K562 (cell line): ENCODE data around the gene ITGA11. TPM values are rescaled to one million over a fixed set of nuclear protein-coding genes. Genes with fewer than 3 reads are reported as not detected.

ENCODE experiments used
- ATAC-seq: fragments of 200-7000 bp; cut with Tn5 transposase; 3 replicates; pipeline ENCODE4 v1.9.1; 2020; ENCODE audit warnings: moderate library complexity
- BruUV-seq: library from RNA; stranded (reverse); fragments of 400-500 nt; replicated peaks from 2 replicates; lab custom pipeline; 2021; lab: Mats Ljungman, UMichigan
- CTCF ChIA-PET: fragments of 300-600 bp; formaldehyde crosslinking; extraction: SDS; loops from one replicate; lab custom pipeline; 2021; ENCODE audit warnings: low intra/inter-chr PET ratio; lab: Yijun Ruan, JAX
- POLR2A ChIA-PET: fragments of 300-600, 350-650 bp; sonication (Branson Sonifier 250); formaldehyde crosslinking; extraction: SDS; loops from one replicate; lab custom pipeline; 2021; ENCODE audit warnings: antibody characterized with exemption, inconsistent platforms; lab: Yijun Ruan, JAX
- DNase-seq, 4 experiments: peaks; one replicate each; pipeline versions ENCODE4 v3.0.0 to v3.0.0-alpha.2; 2011 to 2018; ENCODE audit warnings: low spot score in 3 of 4, mixed read lengths in 3 of 4; ENCODE audit errors: extremely low read depth in 1 of 4
- FAIRE-seq: peaks from 2 replicates; lab custom pipeline; 2011; peaks lifted over from hg19 to GRCh38; lab: Jason Lieb, UNC
- H2AFZ ChIP-seq: 2 replicates; pipeline ENCODE4 v1.6.0; 2011; ENCODE audit warnings: low read depth, low read length, control low read depth, inconsistent platforms
- H3K27ac ChIP-seq: fragments of 200-600 bp; 3 replicates; pipeline ENCODE4 v1.8.0; 2011; ENCODE audit warnings: low read depth, mild to moderate bottlenecking, control low read depth, inconsistent platforms, low read length, moderate library complexity, mixed read lengths; ENCODE audit errors: extremely low read depth
- H3K27me3 ChIP-seq, 2 experiments: fragments of 300-600 bp in 1 of 2; 2 replicates in 1 of 2; 3 replicates in 1 of 2; pipeline versions ENCODE4 v1.6.0 to v1.8.0; 2011; ENCODE audit warnings: inconsistent platforms in 2 of 2, low read length in 2 of 2, mild to moderate bottlenecking in 1 of 2, mixed read lengths in 1 of 2, moderate library complexity in 1 of 2; ENCODE audit not compliant: control insufficient read depth in 2 of 2, insufficient read depth in 2 of 2
- H3K36me3 ChIP-seq: fragments of 300-600 bp; 3 replicates; pipeline ENCODE4 v1.8.0; 2011; ENCODE audit warnings: mild to moderate bottlenecking, low read length, inconsistent platforms; ENCODE audit not compliant: control insufficient read depth, insufficient read depth
- H3K4me1 ChIP-seq, 2 experiments: fragments of 200-600 bp in 1 of 2; replicated peaks in 1 of 2; 2 replicates in 1 of 2; 3 replicates in 1 of 2; pipeline versions ENCODE4 v1.5.1 to v1.8.0; 2011; ENCODE audit warnings: inconsistent platforms in 2 of 2, low read length in 2 of 2, mild to moderate bottlenecking in 1 of 2, mixed read lengths in 1 of 2, moderate library complexity in 1 of 2; ENCODE audit not compliant: control insufficient read depth in 2 of 2, insufficient read depth in 2 of 2
- H3K4me2 ChIP-seq: 2 replicates; pipeline ENCODE4 v1.6.1; 2011; ENCODE audit warnings: low read length, control low read depth, inconsistent platforms, mixed read lengths; ENCODE audit not compliant: insufficient read depth
- H3K4me3 ChIP-seq: fragments of 200-600 bp; sonication (generic), shearing (Covaris generic); 2 replicates; pipeline ENCODE4 v1.5.1; 2016; ENCODE audit warnings: control low read depth, inconsistent platforms
- H3K79me2 ChIP-seq: fragments of 200-600 bp; 3 replicates; pipeline ENCODE4 v1.8.0; 2011; ENCODE audit warnings: low read length, inconsistent platforms; ENCODE audit not compliant: control insufficient read depth, insufficient read depth
- H3K9ac ChIP-seq, 2 experiments: 2 replicates each; pipeline versions ENCODE4 v1.6.0 to v1.6.1; 2011; ENCODE audit warnings: low read depth in 2 of 2, low read length in 2 of 2, control low read depth in 1 of 2, inconsistent platforms in 1 of 2, mild to moderate bottlenecking in 1 of 2, mixed read lengths in 1 of 2; ENCODE audit not compliant: insufficient read depth in 1 of 2
- H3K9me1 ChIP-seq: one replicate; pipeline ENCODE4 v1.6.0; 2011; ENCODE audit warnings: inconsistent platforms, mild to moderate bottlenecking, low read length, moderate library complexity; ENCODE audit not compliant: control insufficient read depth, insufficient read depth
- H3K9me3 ChIP-seq: replicated peaks from 2 replicates; pipeline ENCODE4 v1.5.1; 2011; ENCODE audit warnings: low read depth, low read length, inconsistent platforms; ENCODE audit not compliant: control insufficient read depth, insufficient read depth
- H4K20me1 ChIP-seq: replicated peaks from 2 replicates; pipeline ENCODE4 v1.6.1; 2011; ENCODE audit warnings: low read length, inconsistent platforms, mixed read lengths; ENCODE audit not compliant: control insufficient read depth, insufficient read depth
- BRD4 ChIP-seq: fragments of 200-600 bp; sonication (generic); IDR thresholded peaks from 2 replicates; pipeline ENCODE4 v1.6.1; 2017; ENCODE audit warnings: inconsistent platforms
- BRF2 ChIP-seq: IDR thresholded peaks from 3 replicates; pipeline ENCODE4 v1.6.1; 2011; ENCODE audit warnings: borderline replicate concordance, mild to moderate bottlenecking; ENCODE audit not compliant: insufficient read length, insufficient read depth
- ELK3 ChIP-seq: fragments of 450-650 bp; formaldehyde crosslinking; IDR thresholded peaks from 2 replicates; pipeline ENCODE4 v1.4.0; 2020; ENCODE audit warnings: mild to moderate bottlenecking
- NCOA1 ChIP-seq: fragments of 450-650 bp; IDR thresholded peaks from 2 replicates; pipeline ENCODE4 v1.6.1; 2016; ENCODE audit warnings: low read depth
- PHF20 ChIP-seq: fragments of 450-650 bp; IDR thresholded peaks from 2 replicates; pipeline ENCODE4 v1.6.1; 2018; ENCODE audit not compliant: partially characterized antibody
- SP1 ChIP-seq: sonication (generic); formaldehyde crosslinking; IDR thresholded peaks from 2 replicates; pipeline ENCODE4 v1.8.1; 2022; ENCODE audit warnings: mild to moderate bottlenecking, missing genetic modification reagents
- ZBTB8A ChIP-seq: fragments of 450-650 bp; IDR thresholded peaks from 2 replicates; pipeline ENCODE4 v1.6.1; 2018; ENCODE audit warnings: mild to moderate bottlenecking, moderate library complexity; ENCODE audit not compliant: partially characterized antibody
- ZNF143 ChIP-seq: sonication (generic); formaldehyde crosslinking; IDR thresholded peaks from 2 replicates; pipeline ENCODE4 v1.9.0; 2022; ENCODE audit warnings: mild to moderate bottlenecking, missing genetic modification reagents
- ZNF699 ChIP-seq: fragments of 250-450 bp; sonication (Bioruptor Pico); IDR thresholded peaks from 2 replicates; pipeline ENCODE4 v1.8.0; 2021; ENCODE audit warnings: mild to moderate bottlenecking, moderate library complexity; ENCODE audit not compliant: insufficient replicate concordance
- ZNF830 ChIP-seq: fragments of 250-450 bp; sonication (Bioruptor Pico); IDR thresholded peaks from 2 replicates; pipeline ENCODE4 v1.5.0; 2021; ENCODE audit warnings: mild to moderate bottlenecking
- WGBS: fragments of 100-300 bp; shearing (Covaris generic); methylation state at CpG from one replicate; pipeline ENCODE4 v1.1.6; 2016; ENCODE audit warnings: low coverage, mixed read lengths; ENCODE audit not compliant: insufficient coverage; ENCODE audit errors: missing lambda C conversion rate; 5-methylcytosine and 5-hydroxymethylcytosine counted together
- in situ Hi-C: fragments of 300-500 bp; cut with MboI; formaldehyde crosslinking; loops from 4 replicates; pipeline ENCODE4 v1.15.0; 2018; ENCODE audit warnings: inconsistent platforms, mixed read lengths
- intact Hi-C: fragments of 100-400 bp; cut with micrococcal nuclease; formaldehyde crosslinking; loops from 2 replicates; pipeline ENCODE4 v1.14.2; 2022
- polyA plus RNA-seq, 8 experiments: library from polyadenylated mRNA; depleted of rRNA in 4 of 8; stranded (reverse) in 5 of 8; unstranded in 3 of 8; fragments of >200 nt; fragmentation: Nextera tagmentation in 2 of 8; fragmentation: Illumina TruSeq in 1 of 8; extraction: Ambion mirVana in 2 of 8; extraction: Trizol in 1 of 8; gene quantifications; 2 replicates each; pipeline versions ENCODE4 v1.2.1 to v1.2.3, GENCODE V29; 2011 to 2014; ENCODE audit warnings: inconsistent platforms in 1 of 8, missing spikeins in 1 of 8
- total RNA-seq, 7 experiments: library from RNA; depleted of rRNA in 6 of 7; stranded (reverse); fragments of >200 nt in 6 of 7; fragmentation: Illumina TruSeq in 2 of 7; extraction: Trizol in 2 of 7; gene quantifications; 2 replicates each; pipeline versions ENCODE4 v1.2.1 to v1.2.3, GENCODE V29; 2011 to 2021; ENCODE audit warnings: low replicate concordance in 1 of 7

Gene ITGA11
- total and polyA plus RNA-seq, 9 of the 15 experiments (the other 6 are each of a cell fraction or from before 2014, with no cell fraction given), result 0.01 TPM; not detected in 8

- Histone ChIP-seq H2AFZ (no peak overlapping the region), H3K79me2 (no peaks in the 10 kb centered on the region), H3K4me1 (peaks cover 0 to 8% of the 10 kb centered on the region in 2 experiments; a peak in 2 of 5 replicates), H3K9ac (no peak overlapping the region), H3K9me1 (no peaks in the 10 kb centered on the region), H3K9me3 (no peaks in the 10 kb centered on the region), H3K27me3 (peaks cover 3 to 23% of the 10 kb centered on the region in 2 experiments; a peak in 4 of 5 replicates), H3K4me2 (no peak overlapping the region), H3K36me3 (no peaks in the 10 kb centered on the region), H3K27ac (no peak overlapping the region), H3K4me3 (no peak overlapping the region), H4K20me1 (no peaks in the 10 kb centered on the region)
- in situ Hi-C loops (no loop called here), intact Hi-C loops (no loop called here)
- no peak for ATAC-seq
- BruUV-seq, result no TSS peak
- no peak for DNase-seq
- 5% methylated on average over 8 of the region's 8 CpGs for WGBS
- no peak for FAIRE-seq
- ChIA-PET CTCF (no interaction called here), POLR2A (no interaction called here)
- TF ChIP-seq SP1 (CRISPR knock-in tag), result no peak
- TF ChIP-seq ZNF143 (CRISPR knock-in tag), result no peak
- no peak for TF ChIP-seq BRF2
- TF ChIP-seq ZNF699, result no peak
- no peak for TF ChIP-seq BRD4
- no peak for TF ChIP-seq ELK3 (CRISPR knock-in tag)
- no peak for TF ChIP-seq ZNF830 (CRISPR knock-in tag)
- no peak for TF ChIP-seq ZBTB8A
- TF ChIP-seq PHF20, result no peak
- TF ChIP-seq NCOA1, result no peak
These were observed 21.3 kb downstream of the ITGA11 start for GRCh38 chr15:68410466-68411342.
